GF-D8 (cell line): Measurements from ENCODE around the gene MORC4.

Experiments
- DNase-seq: peaks from one replicate; lab custom pipeline; 2025; lab: John Stamatoyannopoulos, UW

The MORC4 gene

DNA sequence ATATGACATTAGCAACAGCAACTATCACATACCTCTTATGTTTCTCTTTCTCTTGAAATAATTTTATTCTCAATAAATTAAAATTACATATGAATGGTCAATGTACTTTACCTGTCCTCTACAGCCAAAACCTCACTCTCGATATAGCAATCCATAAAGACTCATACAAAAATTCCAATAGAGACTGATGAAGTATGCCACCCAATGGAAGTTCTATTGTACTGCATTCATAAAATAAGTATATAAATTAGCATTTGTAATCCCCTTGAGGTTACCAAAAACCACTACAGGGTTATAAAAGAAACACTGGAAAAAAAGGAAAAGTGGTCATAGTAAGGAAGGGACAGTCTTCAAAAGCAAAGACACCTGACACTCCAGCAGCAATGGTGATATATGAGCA lies 47.0 kb downstream of the MORC4 start:
- no peak for DNase-seq

- no peak for DNase-seq
Measured at GRCh38 chrX:106952538-106952937, 47.5 kb downstream of the MORC4 start.

- DNase-seq, result no peak
Measured at GRCh38 chrX:106952089-106952488, 47.9 kb downstream of the MORC4 start.

GRCh38 chrX:106951230-106951629 lies 48.8 kb downstream of the MORC4 start:
- DNase-seq, result no peak

DNA sequence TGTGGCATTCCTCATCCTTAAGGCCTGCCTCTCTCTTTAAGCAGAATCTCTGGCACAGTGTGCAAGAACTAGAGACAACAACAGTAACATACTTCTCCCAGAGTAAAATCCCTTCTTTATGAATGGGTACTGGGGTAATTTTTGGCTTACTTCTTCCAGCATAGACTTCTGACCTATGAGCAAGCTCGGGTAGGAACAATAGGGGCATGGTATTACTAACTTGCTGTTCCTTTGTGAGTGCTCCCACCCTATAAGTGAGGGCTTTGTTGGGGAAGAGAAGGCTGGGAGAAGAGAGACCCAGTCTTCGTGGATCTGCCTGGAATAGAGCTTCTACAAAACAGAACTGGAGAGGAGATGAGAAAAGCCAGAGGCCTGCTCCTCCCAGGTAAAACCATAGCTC lies 49.6 kb downstream of the MORC4 start:
- DNase-seq, result no peak

DNA sequence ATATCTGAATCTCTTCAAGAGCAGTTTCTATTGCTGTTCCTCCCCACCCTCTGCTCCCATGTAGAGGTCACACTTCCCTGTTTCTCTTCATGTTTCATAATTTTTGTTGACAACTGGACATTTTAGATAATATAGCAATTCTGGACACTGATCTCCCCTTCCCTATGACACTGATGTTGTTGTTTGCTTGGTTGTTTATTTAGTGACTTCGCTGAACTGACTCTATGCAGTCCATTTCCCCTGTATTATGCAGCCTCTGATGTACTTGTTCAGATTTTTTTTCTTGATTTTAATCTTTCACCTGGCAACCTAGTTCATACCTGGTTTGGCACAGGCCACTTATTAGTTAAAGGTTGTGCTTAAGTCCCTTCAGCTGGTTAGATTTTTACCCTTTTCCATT lies 50.6 kb downstream of the MORC4 start:
- no peak for DNase-seq

GRCh38 chrX:106948641-106949040 lies 51.4 kb downstream of the MORC4 start:
- no peak for DNase-seq

GRCh38 chrX:106946464-106946863 lies 53.5 kb downstream of the MORC4 start:
- DNase-seq, result no peak

GRCh38 chrX:106940068-106940467 lies 59.9 kb downstream of the MORC4 start:
- DNase-seq, result no peak

- no peak for DNase-seq
Measured at GRCh38 chrX:106939566-106939965, 60.4 kb downstream of the MORC4 start.

DNA sequence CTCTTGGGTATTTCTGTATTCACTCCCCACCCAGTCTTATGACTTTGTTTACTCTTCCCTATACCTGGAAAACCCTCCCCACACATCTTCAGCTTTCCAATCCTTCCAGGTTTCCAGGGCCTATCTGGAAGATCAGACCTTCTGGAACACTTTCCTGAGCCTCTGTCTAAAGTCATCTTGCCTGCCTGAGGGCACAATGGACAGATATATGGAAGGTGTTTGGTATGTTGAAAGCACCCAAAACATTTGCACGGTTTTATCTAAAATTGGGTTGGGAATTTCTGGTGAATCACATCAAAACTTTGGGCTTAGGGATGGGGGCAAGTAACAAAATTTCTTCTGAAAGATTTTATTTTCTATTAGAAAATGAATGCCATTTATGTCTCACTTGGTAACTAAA lies 63.8 kb downstream of the MORC4 start:
- DNase-seq, result no peak

- DNase-seq, result no peak
Measured at GRCh38 chrX:106935175-106935574, 64.8 kb downstream of the MORC4 start.

GRCh38 chrX:106933538-106933961 lies 66.5 kb downstream of the MORC4 start:
- DNase-seq, result peak; percentile 23

- DNase-seq, result no peak
Measured at GRCh38 chrX:106932960-106933537, 67.0 kb downstream of the MORC4 start.

GRCh38 chrX:106932492-106932923 lies 67.5 kb downstream of the MORC4 start:
- DNase-seq, result no peak

DNA sequence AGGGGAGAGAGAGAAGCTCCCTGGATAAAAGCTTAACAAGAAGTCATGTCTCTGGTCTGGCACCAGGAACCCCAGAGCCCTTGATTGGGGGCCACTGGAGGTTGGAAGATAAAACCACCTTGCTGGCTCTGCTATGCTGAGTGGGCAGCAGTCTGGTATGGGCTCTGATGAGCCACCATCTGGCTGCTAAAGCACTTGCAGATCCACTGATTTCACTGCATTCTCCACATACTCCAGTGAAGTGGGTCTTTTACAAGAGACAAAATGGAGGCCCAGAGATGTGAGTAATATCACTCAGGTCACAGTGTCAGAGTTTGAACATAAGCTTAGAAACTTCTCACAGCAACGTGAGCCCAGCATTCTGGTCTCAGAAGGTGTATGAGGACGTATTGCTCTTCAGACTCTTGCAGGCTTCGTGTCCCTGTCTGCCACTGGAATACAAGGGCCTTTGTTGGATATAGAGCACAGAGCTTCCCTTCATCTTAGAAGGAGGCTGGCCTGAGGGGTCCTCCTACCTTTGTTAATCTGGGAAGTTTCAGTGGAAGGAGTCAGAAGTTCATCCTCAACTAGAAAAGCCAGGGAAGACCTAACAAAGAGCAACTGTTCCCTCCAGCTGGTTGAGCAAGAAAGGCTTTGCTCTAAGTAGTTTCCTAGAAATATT lies 68.1 kb downstream of the MORC4 start:
- DNase-seq, result no peak

- DNase-seq, result no peak
Measured at GRCh38 chrX:106928227-106928626, 71.8 kb downstream of the MORC4 start.

GRCh38 chrX:106927700-106928099 lies 72.3 kb downstream of the MORC4 start:
- no peak for DNase-seq

DNA sequence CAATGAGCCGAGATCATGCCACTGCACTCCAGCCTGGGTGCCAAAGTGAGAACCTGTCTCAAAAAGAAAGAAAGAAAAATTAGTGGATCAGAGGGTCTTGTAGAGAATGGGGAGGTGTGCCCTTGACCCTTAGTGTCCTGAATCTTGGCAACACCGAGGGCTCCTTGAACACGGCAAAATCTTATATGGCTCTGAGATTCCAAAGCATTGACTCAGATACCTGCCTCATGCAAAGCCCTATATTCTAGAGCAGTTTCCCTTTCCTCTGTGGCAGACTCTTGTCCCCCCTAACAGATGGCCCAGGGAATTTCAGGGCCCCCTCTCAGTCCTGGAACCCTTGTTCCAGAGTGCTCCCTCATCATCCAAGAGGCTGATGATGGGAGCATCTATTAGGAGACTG lies 73.0 kb downstream of the MORC4 start:
- DNase-seq, result no peak

- no peak for DNase-seq
Measured at GRCh38 chrX:106921637-106922036, 78.4 kb downstream of the MORC4 start.

DNA sequence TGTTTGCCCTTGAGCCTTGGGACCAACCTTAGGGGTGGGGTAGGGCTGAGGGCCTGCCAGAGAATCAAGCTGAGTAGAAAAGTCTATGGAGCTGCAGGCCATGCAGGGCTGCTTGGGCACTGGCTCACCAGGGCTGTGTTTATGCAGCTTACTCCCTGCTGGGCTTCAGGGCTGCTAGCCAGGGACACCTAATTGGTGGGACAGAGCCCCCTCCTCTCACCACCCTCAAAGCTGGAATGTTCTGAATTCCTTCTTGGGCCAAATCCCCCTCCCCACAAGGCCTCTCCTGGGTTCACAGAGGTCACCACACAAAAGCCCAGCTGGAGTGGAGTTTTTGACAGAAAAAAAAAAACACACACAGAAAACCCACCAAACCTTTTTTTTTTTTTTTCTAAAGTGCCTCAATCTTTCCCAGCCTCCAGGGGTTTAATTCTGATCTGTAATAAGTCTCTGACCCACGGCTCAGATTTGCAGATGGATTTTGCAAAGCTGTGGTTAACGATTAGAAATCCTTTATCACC lies 80.0 kb downstream of the MORC4 start, which contains the start of gene CLDN2:
Gene CLDN2 (plus strand): TSS at position 471 of the 521 bp plus-strand sequence. CDS start 7,827 bp downstream, outside the sequence.
- DNase-seq, result no peak

DNA sequence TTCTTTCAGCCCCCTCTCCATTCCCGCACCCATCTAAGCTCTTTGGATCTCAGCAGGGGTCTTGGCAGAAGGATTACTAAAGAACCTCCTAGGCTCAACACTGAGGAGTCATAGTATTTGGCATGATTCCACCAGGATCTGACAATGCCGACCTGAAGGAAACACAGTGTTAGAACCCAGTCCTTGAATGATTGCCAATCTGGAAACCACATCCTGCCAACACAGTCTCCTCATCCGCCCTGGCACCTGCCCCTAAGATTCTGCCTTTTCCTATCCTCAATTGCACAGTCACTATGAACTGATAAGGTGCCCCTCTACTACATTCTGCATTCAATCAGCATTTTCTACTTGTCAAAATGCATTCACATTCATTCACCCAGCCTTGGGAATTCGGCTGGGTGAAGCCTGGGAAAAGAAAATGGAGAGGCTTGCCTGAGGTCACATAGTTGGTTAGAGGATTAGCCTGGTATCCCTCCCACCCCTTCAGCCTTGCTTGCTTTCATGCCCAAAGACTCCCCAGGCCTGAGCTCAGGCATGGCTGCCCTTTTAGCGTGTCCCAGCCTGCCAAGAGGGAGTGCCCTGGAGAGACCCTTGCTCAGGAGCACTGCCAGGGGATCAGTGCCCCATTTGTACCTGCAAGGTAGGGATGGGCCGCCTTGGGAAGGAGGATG lies 82.0 kb downstream of the MORC4 start:
- peak; percentile 22 for DNase-seq

GRCh38 chrX:106912864-106913263 lies 87.1 kb downstream of the MORC4 start:
- DNase-seq, result no peak
